GM08714 (cell line): ENCODE results near the gene AHSP.
"Not testable (repeated sequence)": the region's sequence is repeated elsewhere in the genome, so short reads cannot be mapped to it uniquely, and the experiment has no call there.

ENCODE experiments used
- H3K4me3 ChIP-seq: fragments of 200-500 bp; sonication (Bioruptor generic); 2 replicates; pipeline ENCODE4 v1.5.1; 2014; ENCODE audit warnings: mild to moderate bottlenecking, low read length, inconsistent platforms
- ZNF274 ChIP-seq: IDR thresholded peaks from 2 replicates; pipeline ENCODE4 v1.6.1; 2012; ENCODE audit warnings: mild to moderate bottlenecking, low read depth, low read length

The AHSP gene

GRCh38 chr16:31489616-31490584 is 37.8 kb upstream of the AHSP start:
- H3K4me3 ChIP-seq, result no peak overlapping the region
- TF ChIP-seq ZNF274, result no peak

- no peak overlapping the region for H3K4me3 ChIP-seq
Measured at GRCh38 chr16:31491778-31492418, 35.8 kb upstream of the AHSP start.

GRCh38 chr16:31493506-31494125 is 34.1 kb upstream of the AHSP start:
- no peak for TF ChIP-seq ZNF274

More at GRCh38 chr16:31491778-31492418, 35.8 kb upstream of the AHSP start:
- TF ChIP-seq ZNF274, result no peak

GRCh38 chr16:31496670-31497069 is 31.0 kb upstream of the AHSP start:
- no peak for TF ChIP-seq ZNF274

More at GRCh38 chr16:31493506-31494125, 34.1 kb upstream of the AHSP start:
- H3K4me3 ChIP-seq, result no peak overlapping the region

GRCh38 chr16:31498493-31498892 is 29.2 kb upstream of the AHSP start:
- no peak for TF ChIP-seq ZNF274
- no peak overlapping the region for H3K4me3 ChIP-seq

More at GRCh38 chr16:31496670-31497069, 31.0 kb upstream of the AHSP start:
- no peak overlapping the region for H3K4me3 ChIP-seq

GRCh38 chr16:31499928-31500327 is 27.8 kb upstream of the AHSP start:
- H3K4me3 ChIP-seq, result no peak overlapping the region
- no peak for TF ChIP-seq ZNF274

- no peak for TF ChIP-seq ZNF274
- no peak overlapping the region for H3K4me3 ChIP-seq
Measured at GRCh38 chr16:31501226-31501965, 26.3 kb upstream of the AHSP start.

GRCh38 chr16:31501966-31502348 is 25.7 kb upstream of the AHSP start:
- no peak overlapping the region for H3K4me3 ChIP-seq
- no peak for TF ChIP-seq ZNF274

GRCh38 chr16:31502981-31503380 is 24.7 kb upstream of the AHSP start:
- TF ChIP-seq ZNF274, result no peak
- H3K4me3 ChIP-seq, result no peak overlapping the region

- not testable (repeated sequence) for H3K4me3 ChIP-seq
Measured at GRCh38 chr16:31503555-31503954, 24.1 kb upstream of the AHSP start.

- H3K4me3 ChIP-seq, result no peak overlapping the region
- TF ChIP-seq ZNF274, result no peak
Measured at GRCh38 chr16:31504159-31504558, 23.5 kb upstream of the AHSP start.

GRCh38 chr16:31505483-31505882 is 22.2 kb upstream of the AHSP start:
- TF ChIP-seq ZNF274, result no peak
- no peak overlapping the region for H3K4me3 ChIP-seq

GRCh38 chr16:31507617-31507928 is 20.1 kb upstream of the AHSP start:
- TF ChIP-seq ZNF274, result no peak
- peak overlapping the region; percentile 95 for H3K4me3 ChIP-seq
